NCI-H774 (cell line): ENCODE measurements around the gene ACBD6.
"Not testable (repeated sequence)": the region's sequence is repeated elsewhere in the genome, so short reads cannot be mapped to it uniquely, and the experiment has no call there.

Experiments used
- DNase-seq: peaks from one replicate; lab custom pipeline; 2025; lab: John Stamatoyannopoulos, UW

ACBD6 gene

GRCh38 chr1:180489313-180489712, 13.1 kb downstream of the ACBD6 start:
- no peak for DNase-seq

- no peak for DNase-seq
These were observed 13.7 kb downstream of the ACBD6 start for GRCh38 chr1:180488661-180489060.

- no peak for DNase-seq
These were observed 16.3 kb downstream of the ACBD6 start for GRCh38 chr1:180486092-180486491.

- DNase-seq: no peak
These were observed 17.9 kb downstream of the ACBD6 start for GRCh38 chr1:180484490-180484889.

- peak; percentile 8 for DNase-seq
These were observed 19.7 kb downstream of the ACBD6 start for GRCh38 chr1:180482425-180483275.

GRCh38 chr1:180470031-180470430, 32.3 kb downstream of the ACBD6 start:
- no peak for DNase-seq

GRCh38 chr1:180468311-180468710, 34.1 kb downstream of the ACBD6 start:
- DNase-seq: no peak

- no peak for DNase-seq
These were observed 40.3 kb downstream of the ACBD6 start for GRCh38 chr1:180462102-180462501.

- DNase-seq: not testable (repeated sequence)
These were observed 40.7 kb downstream of the ACBD6 start for GRCh38 chr1:180461682-180462081.

GRCh38 chr1:180458807-180459206, 43.6 kb downstream of the ACBD6 start:
- DNase-seq: no peak

GRCh38 chr1:180456191-180456590, 46.2 kb downstream of the ACBD6 start:
- no peak for DNase-seq

- no peak for DNase-seq
These were observed 50.9 kb downstream of the ACBD6 start for GRCh38 chr1:180451504-180451903.

GRCh38 chr1:180444522-180444921, 57.9 kb downstream of the ACBD6 start:
- no peak for DNase-seq

- no peak for DNase-seq
These were observed 62.0 kb downstream of the ACBD6 start for GRCh38 chr1:180440335-180440734.

- no peak for DNase-seq
These were observed 66.8 kb downstream of the ACBD6 start for GRCh38 chr1:180435566-180435965.

GRCh38 chr1:180433873-180434272, 68.5 kb downstream of the ACBD6 start:
- DNase-seq: no peak

GRCh38 chr1:180431683-180432082, 70.7 kb downstream of the ACBD6 start:
- no peak for DNase-seq

GRCh38 chr1:180428782-180429695, 73.3 kb downstream of the ACBD6 start:
- DNase-seq: no peak

GRCh38 chr1:180425952-180426351, 76.4 kb downstream of the ACBD6 start:
- no peak for DNase-seq

- no peak for DNase-seq
These were observed 77.4 kb downstream of the ACBD6 start for GRCh38 chr1:180424848-180425457.

- DNase-seq: no peak
These were observed 80.8 kb downstream of the ACBD6 start for GRCh38 chr1:180421614-180422013.

GRCh38 chr1:180421145-180421544, 81.2 kb downstream of the ACBD6 start:
- DNase-seq: not testable (repeated sequence)
